A549 (cell line): ENCODE measurements around the gene ATXN2. TPM values are rescaled to one million over a fixed set of nuclear protein-coding genes. Genes with fewer than 3 reads are reported as not detected.
"Not testable (repeated sequence)": the region's sequence is repeated elsewhere in the genome, so short reads cannot be mapped to it uniquely, and the experiment has no call there.

Experiments
- ATAC-seq, 2 experiments: fragments of 200-7000 bp in 1 of 2; fragments of >200 bp in 1 of 2; cut with Nextera tagmentation in 1 of 2; cut with Tn5 transposase in 1 of 2; 3 replicates each; pipeline versions ENCODE4 v1.8.0 to v1.9.1; 2018 to 2020; ENCODE audit warnings: mild to moderate bottlenecking in 1 of 2, moderate library complexity in 1 of 2
- CTCF ChIA-PET: fragments of 300-600 bp; sonication (Branson Sonifier 250); formaldehyde crosslinking; extraction: SDS; loops from one replicate; lab custom pipeline; 2021; ENCODE audit warnings: antibody characterized with exemption, inconsistent platforms; lab: Yijun Ruan, JAX
- POLR2A ChIA-PET: fragments of 350-600 bp; formaldehyde crosslinking; extraction: SDS; loops from one replicate; lab custom pipeline; 2021; ENCODE audit warnings: antibody characterized with exemption, inconsistent platforms; lab: Yijun Ruan, JAX
- DNase-seq, 2 experiments: peaks; one replicate each; pipeline versions ENCODE4 v3.0.0 to v3.0.0-alpha.2; 2011 to 2016; ENCODE audit warnings: low read depth in 1 of 2, low spot score in 1 of 2
- FAIRE-seq: peaks from 2 replicates; lab custom pipeline; 2011; peaks lifted over from hg19 to GRCh38; lab: Jason Lieb, UNC
- H3K27ac ChIP-seq, 2 experiments: fragments of >200 bp; sonication (Bioruptor Twin); formaldehyde crosslinking; 3 replicates each; pipeline ENCODE4 v1.5.1; 2016 to 2017
- H3K4me1 ChIP-seq: fragments of >200 bp; sonication (Bioruptor Twin); formaldehyde crosslinking; 3 replicates; pipeline ENCODE4 v1.6.1; 2016
- H3K4me2 ChIP-seq: fragments of >200 bp; sonication (Bioruptor Twin); formaldehyde crosslinking; 3 replicates; pipeline ENCODE4 v1.6.1; 2016
- H3K4me3 ChIP-seq: fragments of >200 bp; sonication (Bioruptor Twin); formaldehyde crosslinking; 3 replicates; pipeline ENCODE4 v1.5.1; 2016
- H3K9me3 ChIP-seq: fragments of >200 bp; sonication (Bioruptor Twin); formaldehyde crosslinking; 3 replicates; pipeline ENCODE4 v1.6.1; 2016
- CBX8 ChIP-seq: fragments of 200-600 bp; sonication (generic); IDR thresholded peaks from 2 replicates; pipeline ENCODE4 v1.6.1; 2016
- EHMT2 ChIP-seq: fragments of 200-600 bp; sonication (generic); IDR thresholded peaks from 2 replicates; pipeline ENCODE4 v1.6.1; 2016; ENCODE audit warnings: antibody characterized with exemption, low read depth, mild to moderate bottlenecking, moderate library complexity
- EP300 ChIP-seq, 2 experiments: fragments of >200 bp; sonication (Bioruptor Twin); formaldehyde crosslinking; IDR thresholded peaks; 2 replicates in 1 of 2; 3 replicates in 1 of 2; pipeline ENCODE4 v1.6.1; 2016 to 2017
- ESRRA ChIP-seq: fragments of 150-350 bp; IDR thresholded peaks from 2 replicates; pipeline ENCODE4 v1.6.1; 2014; ENCODE audit warnings: mild to moderate bottlenecking, low read length, borderline replicate concordance
- MAX ChIP-seq: IDR thresholded peaks from 2 replicates; pipeline ENCODE4 v1.6.1; 2012
- MYC ChIP-seq: IDR thresholded peaks from 2 replicates; pipeline ENCODE4 v1.6.1; 2012; ENCODE audit warnings: mild to moderate bottlenecking, inconsistent platforms, low read length, improper control_type of control experiment, borderline replicate concordance
- NFE2L2 ChIP-seq: fragments of 150-350 bp; conservative IDR thresholded peaks from 2 replicates; pipeline ENCODE4 v1.6.1; 2014; ENCODE audit warnings: low read length
- NPAS2 ChIP-seq: fragments of 250-450 bp; sonication (Bioruptor Pico); IDR thresholded peaks from 2 replicates; pipeline ENCODE4 v1.8.0; 2022; ENCODE audit warnings: mild to moderate bottlenecking, moderate library complexity, borderline replicate concordance
- NR3C1 ChIP-seq: fragments of >200 bp; sonication (Bioruptor Twin); formaldehyde crosslinking; IDR thresholded peaks from 3 replicates; pipeline ENCODE4 v1.6.1; 2017
- PHF8 ChIP-seq: fragments of 200-600 bp; sonication (generic); IDR thresholded peaks from 2 replicates; pipeline ENCODE4 v1.6.1; 2016; ENCODE audit warnings: low read depth, mild to moderate bottlenecking, antibody characterized with exemption, moderate library complexity, borderline replicate concordance
- POLR2A ChIP-seq: IDR thresholded peaks from 2 replicates; pipeline ENCODE4 v1.6.1; 2012; ENCODE audit warnings: mild to moderate bottlenecking, low read length
- SMC3 ChIP-seq: fragments of >200 bp; sonication (Bioruptor Twin); formaldehyde crosslinking; IDR thresholded peaks from 3 replicates; pipeline ENCODE4 v1.6.1; 2018; ENCODE audit warnings: inconsistent platforms
- TP53 ChIP-seq: fragments of 250-450 bp; sonication (Bioruptor Pico); IDR thresholded peaks from 2 replicates; pipeline ENCODE4 v1.5.0; 2021; ENCODE audit warnings: mild to moderate bottlenecking, moderate library complexity
- WGBS: methylation state at CpG from one replicate; pipeline ENCODE4 v1.1.6; 2017; ENCODE audit errors: missing lambda C conversion rate; 5-methylcytosine and 5-hydroxymethylcytosine counted together
- polyA plus RNA-seq, 4 experiments: library from polyadenylated mRNA; depleted of rRNA in 3 of 4; stranded (reverse); fragments of >200 nt; fragmentation: RNase III in 1 of 4; extraction: RNeasy Plus Mini Kit Qiagen cat#74134 plus additional on column Dnase treatment in 1 of 4; gene quantifications; 2 replicates in 3 of 4; 3 replicates in 1 of 4; pipeline ENCODE4 v1.2.3, GENCODE V29; 2011 to 2017

The ATXN2 gene
- polyA plus RNA-seq, 2 of the 4 experiments (the other 2 are of a cell fraction), result 24.8 to 30.6 TPM

- peak; percentile 50 to 52 for DNase-seq
- POLR2A ChIA-PET, result interaction anchor here (0.5 kb wide), 1 partner anchor 118 kb away, joined by 4 read pairs; no protein-coding TSS in a partner anchor
- H3K27ac ChIP-seq, result peak overlapping the region; percentile 100
- no peak for FAIRE-seq
- TF ChIP-seq PHF8, result peak; percentile 21; the same call in 1 of the 2 replicates
- peak; percentile 33; the same call in 1 of the 2 replicates for TF ChIP-seq MAX
- TF ChIP-seq POLR2A, result peak; percentile 23; the same call in 1 of the 2 replicates
- TF ChIP-seq EP300 (IDR thresholded peaks at IDR 0.05), result no peak
- TF ChIP-seq, all 56 proteins: peak for 3
- H3K4me3 ChIP-seq, result peak overlapping the region; percentile 93
- 20% methylated on average over 1 of the region's 67 CpGs for WGBS
- H3K9me3 ChIP-seq, result no peaks in the 10 kb centered on the region
- peak overlapping the region; percentile 88 for H3K4me2 ChIP-seq
- peaks cover 45% of the 10 kb centered on the region for H3K4me1 ChIP-seq
- ATAC-seq, result peak; percentile 33 to 50
- CTCF ChIA-PET, result no interaction called here
Measured at GRCh38 chr12:111597831-111598636, 1.1 kb downstream of the ATXN2 start.

- Histone ChIP-seq H3K4me1 (peaks cover 53% of the 10 kb centered on the region), H3K9me3 (no peaks in the 10 kb centered on the region), H3K4me3 (peak overlapping the region; percentile 93), H3K4me2 (peak overlapping the region; percentile 88), H3K27ac (peak overlapping the region; percentile 100)
- FAIRE-seq (no peak), DNase-seq (peak; percentile 52 to 85), ATAC-seq (peak in 1 of 2 experiments; percentile 43; a peak in 5 of 6 replicates)
- POLR2A ChIA-PET, result interaction anchor here (0.8 kb wide), 1 partner anchor 88 kb away, joined by 3 read pairs; the partner anchor contains the start of genes ACAD10 and BRAP
- CTCF ChIA-PET, result interaction anchor here (0.7 kb wide), 1 partner anchor 216 kb away, joined by 3 read pairs; no protein-coding TSS in a partner anchor
- WGBS, result 4% methylated on average over 33 of the region's 33 CpGs
- TF ChIP-seq ESRRA, result no peak
- TF ChIP-seq MAX, result peak; percentile 15; the same call in 1 of the 2 replicates
- TF ChIP-seq TP53 (CRISPR knock-in tag), result no peak
- TF ChIP-seq CBX8, result no peak
Measured at GRCh38 chr12:111596985-111597830, 1.9 kb downstream of the ATXN2 start.

GRCh38 chr12:111595341-111595835 lies 3.7 kb downstream of the ATXN2 start:
- WGBS, result 75% methylated on average over 15 of the region's 15 CpGs
- not testable (repeated sequence) for FAIRE-seq, H3K4me3 ChIP-seq, ATAC-seq, H3K9me3 ChIP-seq, DNase-seq
- peak overlapping the region in 1 of 2 experiments; percentile 23; a peak in 1 of 6 replicates for H3K27ac ChIP-seq
- peaks cover 54% of the 10 kb centered on the region for H3K4me1 ChIP-seq
- ChIA-PET POLR2A (interaction anchor here (1.0 kb wide), 1 partner anchor 38 kb away, joined by 3 read pairs; no protein-coding TSS in a partner anchor), CTCF (interaction anchor here (1.2 to 2.1 kb wide), 2 partner anchors 24 to 198 kb away, joined by 4 to 5 read pairs; no protein-coding TSS in a partner anchor)
- H3K4me2 ChIP-seq, result peak overlapping the region; percentile 88

- H3K27ac ChIP-seq, DNase-seq, H3K4me3 ChIP-seq, POLR2A ChIA-PET, H3K9me3 ChIP-seq, FAIRE-seq, ATAC-seq, H3K4me2 ChIP-seq: not testable (repeated sequence)
- H3K4me1 ChIP-seq, result peaks cover 57% of the 10 kb centered on the region
- 84% methylated on average over 6 of the region's 6 CpGs for WGBS
- CTCF ChIA-PET, result interaction anchor here (0.9 kb wide), 1 partner anchor 68 kb away, joined by 3 read pairs; no protein-coding TSS in a partner anchor
Measured at GRCh38 chr12:111591399-111592010, 7.6 kb downstream of the ATXN2 start.

GRCh38 chr12:111590552-111590951 lies 8.6 kb downstream of the ATXN2 start:
- FAIRE-seq (no peak), DNase-seq (no peak), ATAC-seq (no peak; a peak in 1 of 6 replicates)
- peaks cover 47% of the 10 kb centered on the region for H3K4me1 ChIP-seq
- 87% methylated on average over 6 of the region's 6 CpGs for WGBS
- no peak overlapping the region for H3K4me3 ChIP-seq
- POLR2A ChIA-PET, result no interaction called here
- TF ChIP-seq NFE2L2 (no peak), NR3C1 (no peak), EHMT2 (no peak), MYC (no peak), EP300 (IDR thresholded peaks at IDR 0.05) (no peak), SMC3 (no peak), NPAS2 (no peak)
- no peaks in the 10 kb centered on the region for H3K9me3 ChIP-seq
- CTCF ChIA-PET, result interaction anchor here (0.6 to 0.9 kb wide), 2 partner anchors 67 to 720 kb away, joined by 3 read pairs; no protein-coding TSS in a partner anchor
- H3K4me2 ChIP-seq, result no peak overlapping the region
- H3K27ac ChIP-seq, result no peak overlapping the region
